NCI-H1105 (cell line): ENCODE results near the gene CAPS.
A peak's percentile ranks its signal among the peaks of the same experiment; 100 is the strongest.

Experiments
- DNase-seq: peaks from one replicate; lab custom pipeline; 2025; lab: John Stamatoyannopoulos, UW

CAPS gene

GRCh38 chr19:5891938-5892771 lies 21.9 kb upstream of the CAPS start:
- no peak for DNase-seq

DNA sequence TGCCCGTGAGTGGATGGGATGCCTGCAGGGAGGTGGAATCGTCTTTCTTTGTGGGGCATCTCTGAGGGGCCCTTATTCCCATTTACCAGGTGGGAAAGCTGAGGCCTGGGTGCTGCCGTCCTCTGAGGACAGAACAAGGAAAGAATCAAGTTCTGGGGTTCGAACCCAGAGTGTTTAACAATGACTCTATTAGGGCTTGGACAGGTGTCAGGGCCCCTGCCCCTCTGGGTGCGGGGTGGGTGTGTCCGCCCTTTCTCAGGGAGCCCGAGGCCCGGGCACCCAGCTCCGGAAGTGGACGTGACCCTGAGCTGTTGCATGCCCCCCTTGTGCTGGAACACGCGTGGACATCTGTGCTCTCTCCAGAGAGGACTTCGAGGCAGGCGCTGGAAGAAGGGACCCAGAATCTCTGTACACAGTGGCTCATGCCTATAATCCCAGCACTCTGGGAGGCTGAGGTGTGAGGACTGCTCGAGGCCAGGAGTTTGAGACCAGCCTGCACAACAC lies 21.2 kb upstream of the CAPS start:
- no peak for DNase-seq

GRCh38 chr19:5893296-5893903 lies 20.7 kb upstream of the CAPS start:
- DNase-seq: no peak

DNA sequence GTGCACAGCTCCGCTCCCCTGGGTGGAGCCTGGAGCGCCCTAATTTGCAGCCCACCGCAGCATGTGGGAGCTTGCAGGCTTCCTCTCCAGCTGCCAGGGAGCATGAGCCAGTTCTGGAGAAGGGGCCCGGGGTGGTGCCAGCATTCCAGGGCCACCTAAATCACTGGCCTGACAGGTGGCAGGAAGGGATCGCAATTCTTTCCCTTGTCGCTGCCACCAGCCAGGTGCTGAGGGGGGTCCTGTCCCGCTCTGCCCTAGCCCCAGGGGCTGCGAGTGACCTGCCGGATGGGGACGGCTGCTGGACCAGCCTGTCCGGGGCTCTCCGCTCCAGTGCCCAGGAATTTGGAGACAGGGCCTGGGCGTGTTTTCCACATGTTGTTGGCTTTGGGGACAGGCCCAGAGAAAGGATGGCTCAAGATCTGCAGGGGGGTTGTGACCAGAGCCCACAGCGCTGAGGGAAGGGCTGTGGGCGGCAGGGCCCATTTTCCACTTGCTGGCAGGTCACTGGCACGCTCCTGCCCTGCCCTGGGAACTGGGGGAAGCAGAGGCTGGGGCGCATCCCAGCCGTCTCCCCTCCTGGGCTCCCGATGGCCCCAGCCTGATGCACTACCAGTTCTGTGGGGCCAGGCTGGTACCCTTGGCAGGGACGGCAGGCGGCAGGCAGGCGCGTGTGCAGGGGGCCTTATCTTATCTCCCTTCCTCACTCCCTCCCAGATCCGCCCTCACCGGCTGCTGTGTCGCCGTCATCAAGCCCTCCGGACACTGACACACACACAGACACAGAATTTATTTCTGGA lies 19.9 kb upstream of the CAPS start:
- no peak for DNase-seq

- no peak for DNase-seq
Observed at GRCh38 chr19:5894704-5895349, 19.2 kb upstream of the CAPS start.

GRCh38 chr19:5895409-5895808 lies 18.6 kb upstream of the CAPS start:
- no peak for DNase-seq

- no peak for DNase-seq
Observed at GRCh38 chr19:5895890-5896289, 18.2 kb upstream of the CAPS start.

GRCh38 chr19:5896365-5897076 lies 17.5 kb upstream of the CAPS start:
- DNase-seq: no peak

GRCh38 chr19:5897189-5897969 lies 16.7 kb upstream of the CAPS start:
- no peak for DNase-seq

GRCh38 chr19:5899728-5900526 lies 14.1 kb upstream of the CAPS start:
- no peak for DNase-seq

- DNase-seq: no peak
Observed at GRCh38 chr19:5900976-5901375, 13.1 kb upstream of the CAPS start.

GRCh38 chr19:5903056-5903623 lies 10.9 kb upstream of the CAPS start:
- no peak for DNase-seq

DNA sequence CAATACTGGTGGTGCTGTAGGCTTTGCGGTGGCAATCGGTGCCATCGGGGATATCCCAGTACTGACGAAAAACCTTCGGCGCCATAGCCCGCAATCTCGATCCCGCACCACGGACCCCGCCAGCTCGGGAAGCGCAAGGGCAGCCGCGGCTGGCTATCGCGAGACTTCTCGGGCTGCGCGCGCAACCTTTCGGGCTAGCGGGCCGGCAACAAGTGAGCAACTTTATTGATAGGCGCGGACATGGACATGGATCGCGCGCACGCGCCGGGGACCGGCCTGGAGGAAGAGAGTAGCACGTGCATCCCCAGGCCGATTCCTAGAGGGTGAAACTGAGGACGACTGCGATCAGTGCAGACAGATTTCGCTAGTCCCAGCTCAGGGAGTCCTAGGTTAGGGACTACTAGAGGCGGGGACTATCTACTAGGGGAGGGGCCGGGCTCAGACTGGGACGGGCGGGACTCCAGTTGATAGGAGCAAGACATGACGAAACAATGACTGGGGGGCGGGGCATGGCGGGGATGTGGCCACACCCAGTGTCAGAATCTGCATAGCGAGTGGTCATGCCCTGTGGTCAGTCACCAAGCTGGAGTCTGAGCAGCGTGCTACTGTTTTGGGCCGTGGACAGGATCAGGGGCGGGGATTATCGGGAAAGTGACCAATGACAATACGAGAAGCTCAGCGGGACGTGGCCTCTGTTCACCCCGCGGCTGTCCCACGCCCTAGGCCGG lies 10.3 kb upstream of the CAPS start, which contains the start of gene NDUFA11:
TSS of gene NDUFA11 (minus strand) at position 167 of the 728 bp plus-strand sequence. CDS start at position 85, 82 bp downstream.
- peak; percentile 92 for DNase-seq

- peak; percentile 100 for DNase-seq
Observed at GRCh38 chr19:5904352-5905113, 9.5 kb upstream of the CAPS start, which contains the start of gene VMAC. TSS of gene VMAC (plus strand) at chr19:5904872. CDS start at chr19:5904891, 19 bp downstream.

GRCh38 chr19:5905114-5905778 lies 8.8 kb upstream of the CAPS start:
- no peak for DNase-seq

DNA sequence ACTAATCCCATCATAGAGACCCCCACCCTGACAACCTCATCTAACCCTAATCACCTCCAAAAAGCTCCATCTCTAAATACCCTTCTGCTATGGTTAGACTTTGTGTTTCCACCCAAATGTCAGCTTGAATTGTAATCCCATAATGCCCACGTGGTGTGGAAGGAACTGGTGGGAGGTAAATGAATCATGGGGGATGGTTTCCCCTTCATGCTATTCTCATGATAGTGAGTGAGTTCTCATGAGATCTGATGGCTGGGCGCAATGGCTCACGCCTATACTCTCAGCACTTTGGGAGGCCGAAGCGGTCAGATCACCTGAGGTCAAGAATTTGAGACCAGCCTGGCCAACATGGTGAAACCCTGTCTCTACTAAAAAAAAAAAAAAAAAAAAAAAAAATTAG lies 6.8 kb upstream of the CAPS start:
- no peak for DNase-seq

DNA sequence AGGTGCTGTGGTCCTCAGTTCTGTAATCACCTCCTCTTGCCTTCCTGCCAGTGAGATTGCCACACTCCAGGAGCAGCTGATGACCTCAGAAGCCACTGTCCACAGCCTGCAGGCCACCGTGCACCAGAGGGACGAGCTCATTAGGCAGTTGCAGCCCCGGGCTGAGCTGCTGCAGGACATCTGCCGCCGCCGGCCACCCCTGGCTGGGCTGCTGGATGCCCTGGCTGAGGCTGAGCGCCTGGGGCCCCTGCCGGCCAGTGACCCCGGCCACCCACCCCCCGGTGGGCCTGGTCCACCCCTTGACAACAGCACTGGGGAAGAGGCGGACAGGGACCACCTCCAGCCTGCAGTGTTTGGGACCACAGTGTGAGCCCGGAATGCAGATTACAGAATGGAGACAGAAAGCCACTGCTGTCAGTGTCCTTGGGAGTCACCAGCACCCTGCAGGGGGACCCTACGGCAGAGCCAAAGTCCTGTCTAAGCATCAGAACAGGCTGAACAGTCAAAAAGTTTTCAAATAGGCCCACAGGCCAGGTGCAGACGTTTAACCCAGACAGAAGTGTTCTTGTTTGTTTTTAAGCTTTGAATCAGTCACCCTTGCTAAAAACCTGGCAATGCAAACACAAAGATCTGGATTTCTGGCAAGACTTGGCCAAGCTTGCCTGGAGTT lies 5.1 kb upstream of the CAPS start:
- no peak for DNase-seq
